ENCODE results near the gene SERPINB12.
A peak's percentile ranks its signal among the peaks of the same experiment; 100 is the strongest.

The SERPINB12 gene

GRCh38 chr18:63542069-63542468 lies at the start of gene SERPINB12:
Gene SERPINB12, plus strand, starts transcription at chr18:63542369. Its CDS starts 13,791 bp downstream, at chr18:63556160.
- DNase-seq, result no peak

- no peak for DNase-seq
Observed at GRCh38 chr18:63492851-63493250, 49.3 kb upstream of the SERPINB12 start.

- no peak for DNase-seq
Observed at GRCh38 chr18:63495675-63496074, 46.5 kb upstream of the SERPINB12 start.

GRCh38 chr18:63505566-63506335 lies 36.4 kb upstream of the SERPINB12 start:
- DNase-seq, result no peak

- DNase-seq, result no peak
Observed at GRCh38 chr18:63506336-63506646, 35.9 kb upstream of the SERPINB12 start.

- no peak for DNase-seq
Observed at GRCh38 chr18:63508596-63508995, 33.6 kb upstream of the SERPINB12 start.

GRCh38 chr18:63511285-63511684 lies 30.9 kb upstream of the SERPINB12 start:
- DNase-seq, result no peak

GRCh38 chr18:63514326-63514725 lies 27.8 kb upstream of the SERPINB12 start:
- no peak for DNase-seq

- no peak for DNase-seq
Observed at GRCh38 chr18:63514888-63515678, 27.1 kb upstream of the SERPINB12 start.

- DNase-seq, result no peak
Observed at GRCh38 chr18:63515801-63516200, 26.4 kb upstream of the SERPINB12 start.

GRCh38 chr18:63518178-63519012 lies 23.8 kb upstream of the SERPINB12 start:
- peak; percentile 61 for DNase-seq

- DNase-seq, result no peak
Observed at GRCh38 chr18:63520053-63520685, 22.0 kb upstream of the SERPINB12 start.

GRCh38 chr18:63523660-63524059 lies 18.5 kb upstream of the SERPINB12 start:
- DNase-seq, result no peak

GRCh38 chr18:63527251-63527650 lies 14.9 kb upstream of the SERPINB12 start:
- no peak for DNase-seq

GRCh38 chr18:63528863-63529492 lies 13.2 kb upstream of the SERPINB12 start:
- DNase-seq, result no peak

- no peak for DNase-seq
Observed at GRCh38 chr18:63532471-63532870, 9.7 kb upstream of the SERPINB12 start.

GRCh38 chr18:63534615-63535014 lies 7.6 kb upstream of the SERPINB12 start:
- DNase-seq, result no peak

- no peak for DNase-seq
Observed at GRCh38 chr18:63539904-63540510, 2.2 kb upstream of the SERPINB12 start.

GRCh38 chr18:63544017-63544416 lies 1.8 kb downstream of the SERPINB12 start:
- no peak for DNase-seq

GRCh38 chr18:63545000-63545399 lies 2.8 kb downstream of the SERPINB12 start:
- no peak for DNase-seq

- no peak for DNase-seq
Observed at GRCh38 chr18:63550068-63550467, 7.9 kb downstream of the SERPINB12 start.

- no peak for DNase-seq
Observed at GRCh38 chr18:63551769-63552168, 9.6 kb downstream of the SERPINB12 start.
